Endothelial cell of umbilical vein (primary cell): ENCODE measurements around the gene ITGAE. TPM values are rescaled to one million over a fixed set of nuclear protein-coding genes. Genes with fewer than 3 reads are reported as not detected.

ENCODE experiments used
- BruUV-seq: library from RNA; stranded (reverse); fragments of 400-500 nt; replicated peaks from 2 replicates; lab custom pipeline; 2021; lab: Mats Ljungman, UMichigan
- CTCF ChIA-PET: fragments of 300-600, 350-600 bp; sonication (Branson Sonifier 250); formaldehyde crosslinking; loops from one replicate; lab custom pipeline; 2021; ENCODE audit warnings: antibody characterized with exemption, inconsistent platforms; lab: Charles Lee
- POLR2A ChIA-PET: fragments of 300-600, 350-600 bp; sonication (Branson Sonifier 250); formaldehyde crosslinking; loops from one replicate; lab custom pipeline; 2021; ENCODE audit warnings: antibody characterized with exemption, inconsistent platforms; lab: Charles Lee
- DNase-seq: peaks from one replicate; pipeline ENCODE4 v3.0.0-alpha.2; 2011; ENCODE audit warnings: low read depth, low spot score
- FAIRE-seq: peaks from 2 replicates; lab custom pipeline; 2011; peaks lifted over from hg19 to GRCh38; lab: Jason Lieb, UNC
- H2AFZ ChIP-seq: 2 replicates; pipeline ENCODE4 v1.6.0; 2012; ENCODE audit warnings: low read depth, low read length, control low read depth, inconsistent platforms
- H3K27ac ChIP-seq: 2 replicates; pipeline ENCODE4 v1.5.1; 2011; ENCODE audit warnings: low read depth, mild to moderate bottlenecking, control low read depth, low read length, moderate library complexity; ENCODE audit not compliant: insufficient read depth
- H3K27me3 ChIP-seq, 2 experiments: 2 replicates each; pipeline versions ENCODE4 v1.6.0 to v1.6.1; 2011; ENCODE audit warnings: low read length in 2 of 2, mixed read lengths in 1 of 2; ENCODE audit not compliant: control insufficient read depth in 2 of 2, insufficient read depth in 2 of 2
- H3K36me3 ChIP-seq, 2 experiments: 2 replicates in 1 of 2; 3 replicates in 1 of 2; pipeline ENCODE4 v1.5.1; 2011; ENCODE audit warnings: low read length in 2 of 2, mild to moderate bottlenecking in 1 of 2, moderate library complexity in 1 of 2; ENCODE audit not compliant: control insufficient read depth in 2 of 2, insufficient read depth in 2 of 2; ENCODE audit errors: extremely low read depth in 1 of 2
- H3K4me1 ChIP-seq: 3 replicates; pipeline ENCODE4 v1.5.1; 2011; ENCODE audit warnings: mild to moderate bottlenecking, low read length; ENCODE audit not compliant: control insufficient read depth, insufficient read depth; ENCODE audit errors: extremely low read depth
- H3K4me2 ChIP-seq: 2 replicates; pipeline ENCODE4 v1.6.1; 2011; ENCODE audit warnings: low read length, control low read depth, mixed read lengths; ENCODE audit not compliant: insufficient read depth
- H3K4me3 ChIP-seq, 3 experiments: fragments of 200-600 bp in 1 of 3; sonication (generic), shearing (Covaris generic) in 1 of 3; replicated peaks in 1 of 3; 2 replicates each; pipeline ENCODE4 v1.5.1; 2011 to 2016; ENCODE audit warnings: control low read depth in 3 of 3, low read length in 3 of 3, mild to moderate bottlenecking in 2 of 3, inconsistent platforms in 1 of 3, low read depth in 1 of 3, moderate library complexity in 1 of 3; ENCODE audit not compliant: insufficient read depth in 1 of 3
- H3K79me2 ChIP-seq: 2 replicates; pipeline ENCODE4 v1.6.0; 2012; ENCODE audit warnings: low read length, inconsistent platforms; ENCODE audit not compliant: control insufficient read depth, insufficient read depth
- H3K9ac ChIP-seq: replicated peaks from 2 replicates; pipeline ENCODE3; 2011; ENCODE audit warnings: low read length, control low read depth; ENCODE audit not compliant: insufficient read depth; ENCODE audit errors: extremely low read depth
- H3K9me1 ChIP-seq: replicated peaks from 3 replicates; pipeline ENCODE4 v1.6.0; 2011; ENCODE audit warnings: mild to moderate bottlenecking, low read length; ENCODE audit not compliant: control insufficient read depth, insufficient read depth; ENCODE audit errors: extremely low read depth
- H3K9me3 ChIP-seq: replicated peaks from 2 replicates; pipeline ENCODE4 v1.5.1; 2012; ENCODE audit warnings: low read length, inconsistent platforms; ENCODE audit not compliant: control insufficient read depth, insufficient read depth
- H4K20me1 ChIP-seq: replicated peaks from 2 replicates; pipeline ENCODE3; 2011; ENCODE audit warnings: mild to moderate bottlenecking, low read length; ENCODE audit not compliant: control insufficient read depth, insufficient read depth; ENCODE audit errors: extremely low read depth
- EZH2 ChIP-seq: IDR thresholded peaks from 2 replicates; pipeline ENCODE4 v1.6.1; 2012; ENCODE audit warnings: borderline replicate concordance, low read depth, mild to moderate bottlenecking, moderate library complexity, low read length, inconsistent platforms; ENCODE audit not compliant: severe bottlenecking
- FOS ChIP-seq: IDR thresholded peaks from 2 replicates; pipeline ENCODE4 v1.6.1; 2011; ENCODE audit warnings: mild to moderate bottlenecking, low read length, moderate library complexity, borderline replicate concordance; ENCODE audit not compliant: insufficient read depth
- GATA2 ChIP-seq: IDR thresholded peaks from 2 replicates; pipeline ENCODE4 v1.7.0; 2011; ENCODE audit warnings: low read depth, mild to moderate bottlenecking, moderate library complexity, mixed read lengths, low read length; ENCODE audit not compliant: insufficient read length, insufficient read depth
- JUN ChIP-seq: IDR thresholded peaks from 2 replicates; pipeline ENCODE4 v1.6.1; 2011; ENCODE audit warnings: borderline replicate concordance, low read depth; ENCODE audit not compliant: insufficient read length, insufficient read depth
- MAX ChIP-seq: IDR thresholded peaks from 2 replicates; pipeline ENCODE4 v1.6.1; 2011; ENCODE audit not compliant: insufficient read depth, insufficient read length
- MYC ChIP-seq: IDR thresholded peaks from one replicate; pipeline ENCODE4 v1.6.1; 2011; ENCODE audit warnings: mild to moderate bottlenecking, low read depth, low read length
- POLR2A ChIP-seq: IDR thresholded peaks from 2 replicates; pipeline ENCODE4 v1.6.1; 2012; ENCODE audit warnings: low read depth, mild to moderate bottlenecking, control low read depth, low read length
- POLR2AphosphoS5 ChIP-seq: IDR thresholded peaks from 2 replicates; pipeline ENCODE4 v1.6.1; 2012; ENCODE audit warnings: low read depth, mild to moderate bottlenecking, control low read depth, low read length, moderate library complexity; ENCODE audit not compliant: insufficient read depth
- dilution Hi-C: fragments of 300-500 bp; cut with MboI; formaldehyde crosslinking; loops from one replicate; pipeline ENCODE4 v1.15.0; 2019; ENCODE audit warnings: low sequenced_read_pairs; ENCODE audit not compliant: extremely low pct_ligation_motif_present
- intact Hi-C: fragments of 100-400 bp; cut with micrococcal nuclease; formaldehyde crosslinking; loops from one replicate; pipeline ENCODE4 v1.10.0; 2022
- polyA plus RNA-seq, 4 experiments: library from polyadenylated mRNA; depleted of rRNA in 3 of 4; stranded (reverse) in 3 of 4; unstranded in 1 of 4; fragments of >200 nt; gene quantifications; 2 replicates each; pipeline versions ENCODE4 v1.2.1 to v1.2.3, GENCODE V29; 2011 to 2012; ENCODE audit warnings: missing spikeins in 1 of 4
- total RNA-seq: library from RNA; stranded (reverse); gene quantifications from 2 replicates; pipeline ENCODE4 v1.2.3, GENCODE V29; 2021
- TF ChIP-seq, protein P1 (sequence below), 2 donors: IDR thresholded peaks; 1 replicate in 1 of 2; 2 replicates in 1 of 2; pipeline ENCODE4 v1.5.1; 2011; ENCODE audit warnings: low read length in 2 of 2, mild to moderate bottlenecking in 2 of 2, moderate library complexity in 2 of 2, control low read depth in 1 of 2, inconsistent platforms in 1 of 2, low read depth in 1 of 2; ENCODE audit not compliant: insufficient read depth in 1 of 2; ENCODE audit errors: extremely low read depth in 1 of 2

Gene ITGAE
- total and polyA plus RNA-seq, 2 donors (not counting 3 experiments of a cell fraction or from before 2014, with no cell fraction given): 29.6 to 71.6 TPM

GRCh38 chr17:3732210-3732621 is 68.8 kb downstream of the ITGAE start:
- Histone ChIP-seq H3K36me3 (no peaks in the 10 kb centered on the region), H3K27me3 (peaks cover 0 to under 1% of the 10 kb centered on the region in 2 experiments), H3K79me2 (peaks cover 2% of the 10 kb centered on the region), H3K27ac (no peak overlapping the region), H3K4me2 (no peak overlapping the region), H2AFZ (no peak overlapping the region), H3K9ac (no peak overlapping the region), H3K9me1 (no peaks in the 10 kb centered on the region), H4K20me1 (no peaks in the 10 kb centered on the region), H3K9me3 (no peaks in the 10 kb centered on the region), H3K4me3 (no peak overlapping the region), H3K4me1 (no peaks in the 10 kb centered on the region)
- ChIA-PET POLR2A (interaction anchor here (0.6 kb wide), 1 partner anchor 105 kb away, joined by 3 read pairs; no protein-coding TSS in a partner anchor), CTCF (interaction anchor here (0.6 to 1.0 kb wide), 5 partner anchors 24 to 885 kb away, joined by 3 to 7 read pairs (median 3); no protein-coding TSS in a partner anchor)
- no peak for TF ChIP-seq JUN
- no peak for TF ChIP-seq EZH2
- TF ChIP-seq MYC: no peak
- TF ChIP-seq POLR2A: no peak
- TF ChIP-seq, protein P1, sequence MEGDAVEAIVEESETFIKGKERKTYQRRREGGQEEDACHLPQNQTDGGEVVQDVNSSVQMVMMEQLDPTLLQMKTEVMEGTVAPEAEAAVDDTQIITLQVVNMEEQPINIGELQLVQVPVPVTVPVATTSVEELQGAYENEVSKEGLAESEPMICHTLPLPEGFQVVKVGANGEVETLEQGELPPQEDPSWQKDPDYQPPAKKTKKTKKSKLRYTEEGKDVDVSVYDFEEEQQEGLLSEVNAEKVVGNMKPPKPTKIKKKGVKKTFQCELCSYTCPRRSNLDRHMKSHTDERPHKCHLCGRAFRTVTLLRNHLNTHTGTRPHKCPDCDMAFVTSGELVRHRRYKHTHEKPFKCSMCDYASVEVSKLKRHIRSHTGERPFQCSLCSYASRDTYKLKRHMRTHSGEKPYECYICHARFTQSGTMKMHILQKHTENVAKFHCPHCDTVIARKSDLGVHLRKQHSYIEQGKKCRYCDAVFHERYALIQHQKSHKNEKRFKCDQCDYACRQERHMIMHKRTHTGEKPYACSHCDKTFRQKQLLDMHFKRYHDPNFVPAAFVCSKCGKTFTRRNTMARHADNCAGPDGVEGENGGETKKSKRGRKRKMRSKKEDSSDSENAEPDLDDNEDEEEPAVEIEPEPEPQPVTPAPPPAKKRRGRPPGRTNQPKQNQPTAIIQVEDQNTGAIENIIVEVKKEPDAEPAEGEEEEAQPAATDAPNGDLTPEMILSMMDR (IDR thresholded peaks at IDR 0.05; ENCODE audit: extremely low read depth in 1 of 2, insufficient read depth in 1 of 2, low read depth in 1 of 2, low read length in 2 of 2): no peak
- TF ChIP-seq GATA2: no peak
- no peak for TF ChIP-seq POLR2AphosphoS5
- no peak for TF ChIP-seq MAX
- TF ChIP-seq FOS: no peak
- dilution Hi-C loops: no loop called here
- DNase-seq: no peak
- intact Hi-C loops: no loop called here
- no TSS peak for BruUV-seq
- FAIRE-seq: no peak
